Uterus (tissue), 4 donors: ENCODE data around the gene CCDC40. TPM values are rescaled to one million over a fixed set of nuclear protein-coding genes. Genes with fewer than 3 reads are reported as not detected.

ENCODE experiments used
- DNase-seq, 2 donors: peaks; one replicate each; pipeline ENCODE4 v3.0.0-alpha.2; 2019 to 2020
- H3K27ac ChIP-seq, 2 donors: fragments of 200-600 bp; sonication (generic); 1 replicate in 1 of 2; 2 replicates in 1 of 2; pipeline ENCODE4 v1.5.1; 2016 to 2018
- H3K27me3 ChIP-seq, 2 donors: fragments of 200-600 bp; sonication (generic); one replicate each; pipeline ENCODE4 v1.5.1; 2018 to 2019; ENCODE audit warnings: control low read depth in 1 of 2
- H3K36me3 ChIP-seq, 2 donors: fragments of 200-600 bp; sonication (generic); one replicate each; pipeline ENCODE4 v1.5.1; 2019; ENCODE audit warnings: control low read depth in 1 of 2
- H3K4me1 ChIP-seq, 2 donors: fragments of 200-600 bp; sonication (generic); one replicate each; pipeline ENCODE4 v1.5.1; 2018 to 2019; ENCODE audit warnings: control low read depth in 1 of 2
- H3K4me3 ChIP-seq, 2 donors: fragments of 200-600 bp; sonication (generic); 1 replicate in 1 of 2; 2 replicates in 1 of 2; pipeline ENCODE4 v1.5.1; 2018 to 2019; ENCODE audit warnings: mild to moderate bottlenecking in 1 of 2
- H3K9me3 ChIP-seq, 2 donors: fragments of 200-600 bp; sonication (generic); one replicate each; pipeline ENCODE4 v1.5.1; 2019; ENCODE audit warnings: control low read depth in 1 of 2
- POLR2A ChIP-seq, 2 donors: fragments of 450-650 bp; IDR thresholded peaks; one replicate each; pipeline ENCODE4 v1.6.1; 2016; ENCODE audit warnings: antibody characterized with exemption in 2 of 2, mild to moderate bottlenecking in 1 of 2, moderate library complexity in 1 of 2
- intact Hi-C: fragments of 100-400 bp; cut with DNase I; formaldehyde crosslinking; loops from one replicate; pipeline ENCODE4 v1.15.1; 2023; ENCODE audit warnings: low total_unique reads
- total RNA-seq, 4 donors: library from RNA; depleted of rRNA in 3 of 4; stranded (reverse); fragments of >200 nt in 3 of 4; gene quantifications; one replicate each; pipeline versions ENCODE4 v1.1.0 to v1.2.4, GENCODE V29; 2014 to 2023
- TF ChIP-seq, protein P1 (sequence below), 4 experiments: fragments of 200-600 bp in 2 of 4; fragments of 450-650 bp in 2 of 4; sonication (generic) in 2 of 4; IDR thresholded peaks; one replicate each; pipeline ENCODE4 v1.5.1; 2016 to 2019; ENCODE audit warnings: antibody characterized with exemption in 4 of 4, mild to moderate bottlenecking in 2 of 4, moderate library complexity in 1 of 4
- donor health status: DM: yes; HTN: yes; CAD: no.

CCDC40 gene
- total RNA-seq, 4 donors from 2014 or later = 0.88 to 16.6 (median 4.8) TPM

DNA sequence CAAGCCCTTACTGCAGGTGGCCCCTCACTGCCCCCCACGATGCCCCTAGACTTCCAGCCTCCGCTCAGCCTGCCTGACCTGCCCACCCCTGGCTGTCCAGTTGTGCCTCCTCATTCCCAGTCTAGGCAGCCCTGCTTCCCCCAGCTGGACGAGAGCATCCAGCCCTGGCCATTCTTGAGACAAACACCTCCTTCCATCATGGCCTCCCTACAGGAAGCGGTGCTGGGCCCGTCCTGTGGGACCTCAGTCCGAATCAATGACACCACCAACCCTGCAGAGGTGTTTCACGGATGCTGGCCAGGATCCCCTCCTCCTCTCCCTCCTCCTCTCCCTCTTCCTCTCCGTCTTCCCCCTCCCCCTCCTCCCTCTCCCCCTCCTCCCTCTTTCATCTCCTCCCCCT is 28.3 kb downstream of the CCDC40 start:
- H3K4me1 ChIP-seq = peaks cover 3 to 4% of the 10 kb centered on the region in 2 donors
- TF ChIP-seq, protein P1, sequence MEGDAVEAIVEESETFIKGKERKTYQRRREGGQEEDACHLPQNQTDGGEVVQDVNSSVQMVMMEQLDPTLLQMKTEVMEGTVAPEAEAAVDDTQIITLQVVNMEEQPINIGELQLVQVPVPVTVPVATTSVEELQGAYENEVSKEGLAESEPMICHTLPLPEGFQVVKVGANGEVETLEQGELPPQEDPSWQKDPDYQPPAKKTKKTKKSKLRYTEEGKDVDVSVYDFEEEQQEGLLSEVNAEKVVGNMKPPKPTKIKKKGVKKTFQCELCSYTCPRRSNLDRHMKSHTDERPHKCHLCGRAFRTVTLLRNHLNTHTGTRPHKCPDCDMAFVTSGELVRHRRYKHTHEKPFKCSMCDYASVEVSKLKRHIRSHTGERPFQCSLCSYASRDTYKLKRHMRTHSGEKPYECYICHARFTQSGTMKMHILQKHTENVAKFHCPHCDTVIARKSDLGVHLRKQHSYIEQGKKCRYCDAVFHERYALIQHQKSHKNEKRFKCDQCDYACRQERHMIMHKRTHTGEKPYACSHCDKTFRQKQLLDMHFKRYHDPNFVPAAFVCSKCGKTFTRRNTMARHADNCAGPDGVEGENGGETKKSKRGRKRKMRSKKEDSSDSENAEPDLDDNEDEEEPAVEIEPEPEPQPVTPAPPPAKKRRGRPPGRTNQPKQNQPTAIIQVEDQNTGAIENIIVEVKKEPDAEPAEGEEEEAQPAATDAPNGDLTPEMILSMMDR (IDR thresholded peaks at IDR 0.05) = no peak
- no peak for TF ChIP-seq POLR2A (IDR thresholded peaks at IDR 0.05)
- H3K27me3 ChIP-seq = no peaks in the 10 kb centered on the region
- no peak overlapping the region for H3K4me3 ChIP-seq
- intact Hi-C loops = loop anchor here (10.0 kb wide), 1 partner anchor 60 kb away; no protein-coding TSS in a partner anchor
- DNase-seq = no peak
- H3K27ac ChIP-seq = peak overlapping the region; percentile 43 to 51
- no peaks in the 10 kb centered on the region for H3K9me3 ChIP-seq
- H3K36me3 ChIP-seq = no peaks in the 10 kb centered on the region

DNA sequence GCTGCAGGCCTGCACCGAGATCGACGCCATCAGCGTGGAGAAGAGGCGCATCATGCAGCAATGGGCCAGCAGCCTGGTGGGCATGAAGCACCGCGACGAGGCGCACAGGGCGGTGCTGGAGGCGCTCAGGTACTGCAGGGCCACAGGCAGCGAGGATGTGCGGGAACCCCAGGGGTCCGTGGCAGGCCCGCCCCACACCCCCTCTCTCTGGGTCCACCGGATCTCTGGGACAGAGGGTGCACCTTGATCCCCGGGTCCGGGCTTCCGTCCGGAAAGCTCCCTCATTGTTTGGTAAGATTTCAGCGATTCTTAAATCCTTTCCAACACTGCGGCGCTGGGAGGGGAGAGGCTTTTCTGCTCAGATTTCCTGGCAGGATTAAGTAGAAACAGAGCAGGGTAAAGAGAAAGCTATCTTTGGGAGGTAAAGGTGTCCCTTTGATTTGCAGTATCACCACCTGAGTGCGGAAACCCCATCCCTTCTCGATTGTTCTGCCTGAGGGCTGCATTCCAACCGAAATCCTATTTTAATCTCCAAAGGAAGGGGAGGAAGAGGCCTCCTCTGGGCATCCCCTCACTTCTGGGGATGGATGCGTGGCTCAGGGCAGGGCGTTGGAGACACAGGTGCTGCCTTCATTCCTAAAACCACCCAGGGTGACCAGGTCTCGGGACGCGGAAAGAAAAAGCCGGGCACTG is 29.2 kb downstream of the CCDC40 start:
- TF ChIP-seq POLR2A (IDR thresholded peaks at IDR 0.05) = no peak
- TF ChIP-seq, protein P1 (IDR thresholded peaks at IDR 0.05) = no peak
- H3K27ac ChIP-seq = peak overlapping the region in 1 of 2 donors; percentile 36
- H3K4me3 ChIP-seq = no peak overlapping the region

DNA sequence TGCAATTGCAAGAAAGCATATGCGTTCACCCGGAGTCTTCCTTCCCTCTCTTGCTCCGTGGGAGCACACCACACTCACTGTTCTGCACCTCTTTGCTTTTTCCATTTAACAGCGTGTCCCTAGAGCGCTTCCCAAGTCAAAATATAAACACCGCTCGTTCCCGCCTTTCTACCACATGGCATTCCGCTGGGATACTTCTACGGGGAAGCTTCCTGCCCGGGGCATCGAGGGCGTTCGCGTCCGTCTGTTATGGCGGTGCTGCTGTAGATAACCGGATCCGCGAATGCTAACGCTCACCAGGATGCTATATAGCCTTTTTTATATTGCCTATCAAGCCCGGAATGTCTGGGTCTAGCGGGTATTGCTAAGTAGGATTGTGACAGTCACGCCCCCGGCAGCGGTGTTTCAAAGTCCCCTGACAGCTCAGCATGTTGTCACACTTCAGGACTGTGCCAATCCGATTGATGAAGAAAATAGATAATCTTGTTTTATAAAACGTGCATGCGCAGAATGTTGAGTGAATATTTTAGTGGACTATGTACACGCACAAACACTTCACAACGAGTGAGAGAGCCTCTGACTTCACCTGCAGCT is 31.0 kb downstream of the CCDC40 start:
- no peak for DNase-seq
- Histone ChIP-seq H3K9me3 (no peaks in the 10 kb centered on the region), H3K4me3 (no peak overlapping the region), H3K27me3 (no peaks in the 10 kb centered on the region), H3K4me1 (peaks cover 4% of the 10 kb centered on the region in 2 donors), H3K36me3 (no peaks in the 10 kb centered on the region), H3K27ac (no peak overlapping the region)
- intact Hi-C loops = loop anchor here (10.0 kb wide), 1 partner anchor 63 kb away; no protein-coding TSS in a partner anchor
- TF ChIP-seq POLR2A (IDR thresholded peaks at IDR 0.05) = no peak
- TF ChIP-seq, protein P1 (IDR thresholded peaks at IDR 0.05) = no peak

More for the DNA sequence above, 29.2 kb downstream of the CCDC40 start:
- Histone ChIP-seq H3K4me1 (peaks cover 4% of the 10 kb centered on the region in 2 donors), H3K36me3 (no peaks in the 10 kb centered on the region), H3K9me3 (no peaks in the 10 kb centered on the region), H3K27me3 (no peaks in the 10 kb centered on the region)
- intact Hi-C loops = loop anchor here (10.0 kb wide), 1 partner anchor 61 kb away; no protein-coding TSS in a partner anchor
- no peak for DNase-seq

DNA sequence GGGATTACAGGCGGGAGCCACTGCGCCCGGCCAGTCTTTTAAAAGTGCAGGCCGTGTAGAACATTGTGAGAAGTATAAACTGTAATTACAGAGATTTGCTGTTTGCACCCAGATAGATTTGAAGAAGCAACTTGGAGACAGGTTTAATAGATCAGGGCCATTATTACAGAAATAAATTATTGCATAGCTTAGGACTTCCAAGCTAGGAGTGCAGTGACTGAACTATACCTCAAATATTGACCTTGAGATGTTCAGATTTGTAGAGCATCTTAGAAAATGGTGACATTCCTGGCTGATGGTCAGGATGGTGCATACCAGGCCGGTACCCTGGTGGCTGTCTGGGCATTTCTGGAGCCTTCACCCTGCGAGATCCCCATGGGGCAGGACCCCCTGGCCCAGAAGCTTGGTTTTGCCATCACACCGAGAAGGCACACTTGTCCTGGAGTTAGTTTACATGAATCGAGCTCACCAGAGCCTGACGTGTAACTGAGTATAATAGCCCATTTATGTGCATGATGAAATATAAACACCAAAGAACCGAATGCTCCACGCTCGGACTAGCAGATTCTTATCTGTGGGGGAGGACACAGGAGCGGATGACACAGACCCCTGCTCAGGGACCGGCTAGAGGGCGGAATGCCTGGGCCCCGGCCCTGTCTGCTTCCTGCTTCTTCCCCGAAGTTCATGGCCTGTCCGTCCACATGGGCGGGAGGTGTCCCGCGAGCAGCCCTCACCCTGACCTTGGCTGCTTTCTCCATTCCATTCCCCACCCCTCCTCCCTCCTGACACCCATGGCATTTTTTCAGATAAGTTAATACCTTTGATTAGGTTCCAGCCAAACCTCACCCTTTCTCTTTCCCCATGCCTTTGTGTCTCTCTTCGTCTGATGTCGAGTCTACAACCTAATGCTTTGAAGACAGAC is 32.1 kb downstream of the CCDC40 start:
- DNase-seq = peak; percentile 79 to 82
- Histone ChIP-seq H3K4me1 (peaks cover 4% of the 10 kb centered on the region in 2 donors), H3K9me3 (no peaks in the 10 kb centered on the region), H3K27ac (peak overlapping the region; percentile 88 to 90), H3K4me3 (no peak overlapping the region), H3K36me3 (no peaks in the 10 kb centered on the region), H3K27me3 (no peaks in the 10 kb centered on the region)
- intact Hi-C loops = loop anchor here (10.0 kb wide), 1 partner anchor 64 kb away; no protein-coding TSS in a partner anchor
- TF ChIP-seq, protein P1 (IDR thresholded peaks at IDR 0.05) = no peak
- no peak for TF ChIP-seq POLR2A (IDR thresholded peaks at IDR 0.05)
